Caco-2 (cell line): ENCODE measurements around the gene SRGAP2B. TPM values are rescaled to one million over a fixed set of nuclear protein-coding genes. Genes with fewer than 3 reads are reported as not detected.
"Not testable (repeated sequence)": the region's sequence is repeated elsewhere in the genome, so short reads cannot be mapped to it uniquely, and the experiment has no call there.

ENCODE experiments used
- BruUV-seq: library from RNA; stranded (reverse); fragments of 400-500 nt; replicated peaks from 2 replicates; lab custom pipeline; 2021; lab: Mats Ljungman, UMichigan
- CTCF ChIA-PET: fragments of 300-600 bp; sonication (Branson Sonifier 250); formaldehyde crosslinking; loops from one replicate; lab custom pipeline; 2022; ENCODE audit warnings: antibody characterized with exemption; lab: Charles Lee
- POLR2A ChIA-PET: fragments of 300-600 bp; sonication (Branson Sonifier 250); formaldehyde crosslinking; loops from one replicate; lab custom pipeline; 2022; ENCODE audit warnings: antibody characterized with exemption; lab: Charles Lee
- DNase-seq, 2 experiments: peaks; one replicate each; pipeline versions ENCODE4 v3.0.0 to v3.0.0-alpha.2; 2020 to 2022
- H3K27me3 ChIP-seq: replicated peaks from 2 replicates; pipeline ENCODE4 v1.6.0; 2011; ENCODE audit warnings: low read length; ENCODE audit not compliant: control insufficient read depth, insufficient read depth
- H3K36me3 ChIP-seq: 2 replicates; pipeline ENCODE4 v1.5.1; 2011; ENCODE audit warnings: low read length; ENCODE audit not compliant: control insufficient read depth, insufficient read depth
- H3K4me1 ChIP-seq: fragments of 250-450 bp; sonication (Bioruptor Pico); 2 replicates; pipeline ENCODE4 v1.5.1; 2020; ENCODE audit warnings: mild to moderate bottlenecking
- H3K4me3 ChIP-seq: 2 replicates; pipeline ENCODE4 v1.5.1; 2011; ENCODE audit warnings: low read depth, mild to moderate bottlenecking, control low read depth, low read length
- H3K9me3 ChIP-seq: fragments of 250-450 bp; sonication (Bioruptor Pico); 2 replicates; pipeline ENCODE4 v1.5.1; 2020; ENCODE audit warnings: mild to moderate bottlenecking, moderate library complexity
- H3K27ac Mint-ChIP-seq: one replicate; pipeline ENCODE4 v1.8.0; 2022; ENCODE audit warnings: mixed read lengths; ENCODE audit not compliant: unreplicated experiment
- H3K27me3 Mint-ChIP-seq: one replicate; pipeline ENCODE4 v1.8.0; 2022; ENCODE audit warnings: mixed read lengths; ENCODE audit not compliant: insufficient read depth, unreplicated experiment
- H3K36me3 Mint-ChIP-seq: one replicate; pipeline ENCODE4 v1.8.0; 2022; ENCODE audit warnings: mild to moderate bottlenecking, mixed read lengths; ENCODE audit not compliant: insufficient read depth, unreplicated experiment
- H3K4me1 Mint-ChIP-seq: one replicate; pipeline ENCODE4 v1.8.0; 2022; ENCODE audit warnings: low read depth, mixed read lengths; ENCODE audit not compliant: unreplicated experiment
- H3K4me3 Mint-ChIP-seq: one replicate; pipeline ENCODE4 v1.8.0; 2022; ENCODE audit warnings: mild to moderate bottlenecking, moderate library complexity, mixed read lengths; ENCODE audit not compliant: unreplicated experiment
- H3K9me3 Mint-ChIP-seq: one replicate; pipeline ENCODE4 v1.8.0; 2022; ENCODE audit warnings: mixed read lengths; ENCODE audit not compliant: unreplicated experiment
- intact Hi-C: fragments of 100-400 bp; cut with micrococcal nuclease; formaldehyde crosslinking; loops from one replicate; pipeline ENCODE4 v1.10.0; 2022; ENCODE audit not compliant: unreplicated experiment
- total RNA-seq: library from RNA; stranded (reverse); gene quantifications from 2 replicates; pipeline ENCODE4 v1.2.3, GENCODE V29; 2022

The SRGAP2B gene
- total RNA-seq, 1 experiment from 2014 or later: 6.5 TPM

GRCh38 chr1:145125112-145125511 is 30.0 kb upstream of the SRGAP2B start:
- H3K36me3 ChIP-seq, intact Hi-C loops, H3K36me3 Mint-ChIP-seq, CTCF ChIA-PET, H3K4me1 Mint-ChIP-seq, H3K27ac Mint-ChIP-seq, H3K27me3 Mint-ChIP-seq, H3K4me3 ChIP-seq, POLR2A ChIA-PET, H3K4me3 Mint-ChIP-seq, H3K27me3 ChIP-seq, H3K9me3 Mint-ChIP-seq, H3K9me3 ChIP-seq, DNase-seq, H3K4me1 ChIP-seq, BruUV-seq: not testable (repeated sequence)

GRCh38 chr1:145123992-145124641 is 29.0 kb upstream of the SRGAP2B start:
- CTCF ChIA-PET, BruUV-seq, H3K4me1 Mint-ChIP-seq: not testable (repeated sequence)

GRCh38 chr1:145123062-145123395 is 27.9 kb upstream of the SRGAP2B start:
- H3K4me3 ChIP-seq, DNase-seq, H3K36me3 Mint-ChIP-seq, H3K9me3 Mint-ChIP-seq, POLR2A ChIA-PET, H3K36me3 ChIP-seq, H3K27me3 ChIP-seq, H3K27me3 Mint-ChIP-seq, intact Hi-C loops, H3K4me1 Mint-ChIP-seq, H3K27ac Mint-ChIP-seq, H3K9me3 ChIP-seq, BruUV-seq, H3K4me3 Mint-ChIP-seq, H3K4me1 ChIP-seq, CTCF ChIA-PET: not testable (repeated sequence)

More at GRCh38 chr1:145123992-145124641, 29.0 kb upstream of the SRGAP2B start:
- H3K4me1 ChIP-seq, H3K27me3 Mint-ChIP-seq, H3K27ac Mint-ChIP-seq, H3K4me3 ChIP-seq, H3K27me3 ChIP-seq, H3K9me3 Mint-ChIP-seq, POLR2A ChIA-PET, DNase-seq, H3K9me3 ChIP-seq, H3K36me3 ChIP-seq, H3K36me3 Mint-ChIP-seq, intact Hi-C loops, H3K4me3 Mint-ChIP-seq: not testable (repeated sequence)

- CTCF ChIA-PET, H3K4me1 Mint-ChIP-seq, intact Hi-C loops, H3K27me3 Mint-ChIP-seq, POLR2A ChIA-PET, H3K36me3 Mint-ChIP-seq, DNase-seq, H3K27ac Mint-ChIP-seq, H3K27me3 ChIP-seq, H3K9me3 Mint-ChIP-seq, H3K4me1 ChIP-seq, H3K4me3 ChIP-seq, H3K36me3 ChIP-seq, H3K9me3 ChIP-seq, BruUV-seq, H3K4me3 Mint-ChIP-seq: not testable (repeated sequence)
These were observed 27.4 kb upstream of the SRGAP2B start for GRCh38 chr1:145122344-145123061.

- BruUV-seq, H3K4me3 Mint-ChIP-seq, H3K27ac Mint-ChIP-seq, H3K36me3 Mint-ChIP-seq, H3K27me3 ChIP-seq, CTCF ChIA-PET, H3K27me3 Mint-ChIP-seq, H3K4me1 ChIP-seq, POLR2A ChIA-PET, DNase-seq, H3K4me1 Mint-ChIP-seq, H3K36me3 ChIP-seq, intact Hi-C loops, H3K4me3 ChIP-seq, H3K9me3 Mint-ChIP-seq, H3K9me3 ChIP-seq: not testable (repeated sequence)
These were observed 24.7 kb upstream of the SRGAP2B start for GRCh38 chr1:145119842-145120241.

GRCh38 chr1:145115587-145116493 is 20.7 kb upstream of the SRGAP2B start:
- CTCF ChIA-PET, H3K4me3 Mint-ChIP-seq, intact Hi-C loops, H3K36me3 ChIP-seq, H3K27me3 Mint-ChIP-seq, H3K36me3 Mint-ChIP-seq, H3K4me1 ChIP-seq, BruUV-seq, H3K9me3 ChIP-seq, H3K9me3 Mint-ChIP-seq, POLR2A ChIA-PET, H3K27me3 ChIP-seq, H3K4me3 ChIP-seq, DNase-seq, H3K4me1 Mint-ChIP-seq, H3K27ac Mint-ChIP-seq: not testable (repeated sequence)
